RCC 7860 (cell line): Measurements from ENCODE around the gene NXNL2.

Experiments used
- DNase-seq: peaks from one replicate; pipeline ENCODE4 v3.0.0-alpha.2; 2015; ENCODE audit warnings: low spot score
- FAIRE-seq: peaks from 2 replicates; lab custom pipeline; 2012; peaks lifted over from hg19 to GRCh38; lab: Jason Lieb, UNC

NXNL2 gene

GRCh38 chr9:88577256-88578120 lies 42.5 kb downstream of the NXNL2 start:
- DNase-seq (no peak), FAIRE-seq (no peak)

GRCh38 chr9:88578121-88579049 lies 43.4 kb downstream of the NXNL2 start:
- FAIRE-seq = peak; percentile 59
- peak; percentile 72 for DNase-seq

- no peak for FAIRE-seq
- no peak for DNase-seq
Measured at GRCh38 chr9:88579050-88579715, 44.2 kb downstream of the NXNL2 start.

GRCh38 chr9:88580961-88581360 lies 46.0 kb downstream of the NXNL2 start:
- FAIRE-seq = no peak

GRCh38 chr9:88583901-88584596 lies 49.1 kb downstream of the NXNL2 start:
- FAIRE-seq = no peak

More at GRCh38 chr9:88580961-88581360, 46.0 kb downstream of the NXNL2 start:
- no peak for DNase-seq

GRCh38 chr9:88585426-88585825 lies 50.4 kb downstream of the NXNL2 start:
- DNase-seq (no peak), FAIRE-seq (no peak)

More at GRCh38 chr9:88583901-88584596, 49.1 kb downstream of the NXNL2 start:
- DNase-seq = no peak

GRCh38 chr9:88586452-88586851 lies 51.5 kb downstream of the NXNL2 start:
- DNase-seq (no peak), FAIRE-seq (no peak)

- no peak for FAIRE-seq
- DNase-seq = no peak
Measured at GRCh38 chr9:88587182-88587581, 52.2 kb downstream of the NXNL2 start.

- FAIRE-seq (no peak), DNase-seq (no peak)
Measured at GRCh38 chr9:88587885-88588649, 53.1 kb downstream of the NXNL2 start.

GRCh38 chr9:88589656-88590055 lies 54.7 kb downstream of the NXNL2 start:
- DNase-seq = no peak
- no peak for FAIRE-seq

- FAIRE-seq (no peak), DNase-seq (no peak)
Measured at GRCh38 chr9:88590558-88591146, 55.7 kb downstream of the NXNL2 start.

- FAIRE-seq = peak; percentile 75
- DNase-seq = peak; percentile 52
Measured at GRCh38 chr9:88593537-88594185, 58.7 kb downstream of the NXNL2 start.
